OCI-LY7 (cell line): ENCODE data around the gene CCSER2.

Experiments used
- EZH2phosphoT487 ChIP-seq: fragments of 200-600 bp; sonication (generic); IDR thresholded peaks from 2 replicates; pipeline ENCODE4 v1.6.1; 2018; ENCODE audit warnings: low read depth, borderline replicate concordance, mild to moderate bottlenecking, mixed run types, antibody characterized with exemption, low read length, moderate library complexity, mixed read lengths
- TF ChIP-seq, protein P1 (sequence below): fragments of 200-600 bp; sonication (generic); conservative IDR thresholded peaks from 2 replicates; pipeline ENCODE4 v1.5.1; 2014; ENCODE audit warnings: mild to moderate bottlenecking, antibody characterized with exemption, low read length, moderate library complexity, mixed read lengths

DNA sequence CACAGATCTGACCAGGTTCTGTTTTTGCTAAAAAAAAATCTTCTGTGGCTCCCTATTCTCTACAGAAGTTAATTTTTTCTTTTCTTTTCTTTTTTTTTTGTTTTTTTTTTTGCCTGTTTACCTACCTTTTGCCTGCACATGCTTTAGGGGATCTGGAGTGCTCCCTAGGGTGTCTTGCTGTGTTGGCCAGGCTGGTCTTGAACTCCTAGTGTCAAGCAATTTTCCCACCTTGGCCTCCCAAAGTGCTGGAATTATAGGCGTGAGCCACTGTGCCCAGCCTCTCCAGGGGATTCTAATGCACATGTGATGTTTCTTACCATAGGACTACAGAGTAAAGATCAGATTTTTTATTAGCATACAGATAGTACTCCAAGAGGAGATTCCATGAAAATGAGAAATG, 10.6 kb downstream of the CCSER2 start:
- TF ChIP-seq, protein P1, sequence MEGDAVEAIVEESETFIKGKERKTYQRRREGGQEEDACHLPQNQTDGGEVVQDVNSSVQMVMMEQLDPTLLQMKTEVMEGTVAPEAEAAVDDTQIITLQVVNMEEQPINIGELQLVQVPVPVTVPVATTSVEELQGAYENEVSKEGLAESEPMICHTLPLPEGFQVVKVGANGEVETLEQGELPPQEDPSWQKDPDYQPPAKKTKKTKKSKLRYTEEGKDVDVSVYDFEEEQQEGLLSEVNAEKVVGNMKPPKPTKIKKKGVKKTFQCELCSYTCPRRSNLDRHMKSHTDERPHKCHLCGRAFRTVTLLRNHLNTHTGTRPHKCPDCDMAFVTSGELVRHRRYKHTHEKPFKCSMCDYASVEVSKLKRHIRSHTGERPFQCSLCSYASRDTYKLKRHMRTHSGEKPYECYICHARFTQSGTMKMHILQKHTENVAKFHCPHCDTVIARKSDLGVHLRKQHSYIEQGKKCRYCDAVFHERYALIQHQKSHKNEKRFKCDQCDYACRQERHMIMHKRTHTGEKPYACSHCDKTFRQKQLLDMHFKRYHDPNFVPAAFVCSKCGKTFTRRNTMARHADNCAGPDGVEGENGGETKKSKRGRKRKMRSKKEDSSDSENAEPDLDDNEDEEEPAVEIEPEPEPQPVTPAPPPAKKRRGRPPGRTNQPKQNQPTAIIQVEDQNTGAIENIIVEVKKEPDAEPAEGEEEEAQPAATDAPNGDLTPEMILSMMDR: no peak
- no peak for TF ChIP-seq EZH2phosphoT487
